Trophoblast cell (in vitro differentiated cells and primary cell): ENCODE data around the gene MXRA8.
"Not testable (repeated sequence)": the region's sequence is repeated elsewhere in the genome, so short reads cannot be mapped to it uniquely, and the experiment has no call there.

Source experiments
- DNase-seq, 2 donors: peaks; one replicate each; pipeline ENCODE4 v3.0.0-alpha.2; 2016
- H2AFZ ChIP-seq: 2 replicates; pipeline ENCODE4 v1.6.1; 2013; ENCODE audit warnings: low read length, moderate library complexity, mild to moderate bottlenecking; ENCODE audit not compliant: insufficient read depth, poor library complexity
- H2AK5ac ChIP-seq: 2 replicates; pipeline ENCODE4 v1.6.1; 2013; ENCODE audit warnings: mild to moderate bottlenecking, low read length
- H2BK120ac ChIP-seq: 2 replicates; pipeline ENCODE4 v1.6.1; 2013; ENCODE audit warnings: low read length, mild to moderate bottlenecking, moderate library complexity; ENCODE audit not compliant: insufficient read depth, poor library complexity
- H2BK12ac ChIP-seq: 2 replicates; pipeline ENCODE4 v1.6.1; 2013; ENCODE audit warnings: mild to moderate bottlenecking, low read length, moderate library complexity
- H2BK5ac ChIP-seq: 2 replicates; pipeline ENCODE4 v1.6.1; 2013; ENCODE audit warnings: low read length, low read depth, moderate library complexity, mild to moderate bottlenecking; ENCODE audit not compliant: poor library complexity
- H3K14ac ChIP-seq: 2 replicates; pipeline ENCODE4 v1.6.1; 2013; ENCODE audit warnings: mild to moderate bottlenecking, low read length
- H3K18ac ChIP-seq: 2 replicates; pipeline ENCODE4 v1.6.1; 2013; ENCODE audit warnings: mild to moderate bottlenecking, low read length
- H3K23ac ChIP-seq: 2 replicates; pipeline ENCODE4 v1.6.1; 2013; ENCODE audit warnings: low read length
- H3K27ac ChIP-seq: 2 replicates; pipeline ENCODE4 v1.5.1; 2013; ENCODE audit warnings: low read depth, mild to moderate bottlenecking, inconsistent platforms, low read length, moderate library complexity
- H3K27me3 ChIP-seq: 2 replicates; pipeline ENCODE4 v1.6.1; 2013; ENCODE audit warnings: inconsistent platforms, mild to moderate bottlenecking, low read length, moderate library complexity; ENCODE audit not compliant: insufficient read depth
- H3K36me3 ChIP-seq, 2 experiments: 1 replicate in 1 of 2; 2 replicates in 1 of 2; pipeline ENCODE4 v1.6.1; 2013; ENCODE audit warnings: low read length in 2 of 2, mild to moderate bottlenecking in 2 of 2, moderate library complexity in 1 of 2; ENCODE audit not compliant: insufficient read depth in 2 of 2, control insufficient read depth in 1 of 2
- H3K4ac ChIP-seq: 2 replicates; pipeline ENCODE4 v1.6.1; 2013; ENCODE audit warnings: low read depth, mild to moderate bottlenecking, low read length, moderate library complexity
- H3K4me1 ChIP-seq, 2 experiments: 1 replicate in 1 of 2; 2 replicates in 1 of 2; pipeline ENCODE4 v1.6.1; 2013; ENCODE audit warnings: low read length in 2 of 2, mild to moderate bottlenecking in 2 of 2, moderate library complexity in 1 of 2; ENCODE audit not compliant: insufficient read depth in 2 of 2, control insufficient read depth in 1 of 2
- H3K4me2 ChIP-seq: 2 replicates; pipeline ENCODE4 v1.6.1; 2013; ENCODE audit warnings: inconsistent platforms, mild to moderate bottlenecking, low read length, moderate library complexity
- H3K4me3 ChIP-seq: 2 replicates; pipeline ENCODE4 v1.5.1; 2013; ENCODE audit warnings: mild to moderate bottlenecking, low read depth, low read length, inconsistent platforms
- H3K79me1 ChIP-seq: one replicate; pipeline ENCODE4 v1.6.1; 2013; ENCODE audit warnings: low read length
- H3K79me2 ChIP-seq: 2 replicates; pipeline ENCODE4 v1.6.1; 2013; ENCODE audit warnings: low read length, mild to moderate bottlenecking; ENCODE audit not compliant: control insufficient read depth, insufficient read depth, poor library complexity
- H3K9ac ChIP-seq: 2 replicates; pipeline ENCODE4 v1.6.1; 2013; ENCODE audit warnings: mild to moderate bottlenecking, low read length
- H3K9me3 ChIP-seq: 2 replicates; pipeline ENCODE4 v1.6.1; 2013; ENCODE audit warnings: low read depth, mild to moderate bottlenecking, control low read depth, inconsistent platforms, low read length; ENCODE audit not compliant: insufficient read depth
- H4K12ac ChIP-seq: 2 replicates; pipeline ENCODE4 v1.6.1; 2013; ENCODE audit warnings: low read depth, mild to moderate bottlenecking, low read length, moderate library complexity
- H4K8ac ChIP-seq: 2 replicates; pipeline ENCODE4 v1.6.1; 2013; ENCODE audit warnings: low read depth, mild to moderate bottlenecking, low read length, moderate library complexity
- H4K91ac ChIP-seq: one replicate; pipeline ENCODE4 v1.6.1; 2013; ENCODE audit warnings: low read depth, mild to moderate bottlenecking, low read length, moderate library complexity
- WGBS: extraction: QIAGEN DNeasy Blood & Tissue Kit; methylation state at CpG from one replicate; pipeline ENCODE4 v1.1.7; 2013; ENCODE audit warnings: missing lambda C conversion rate; ENCODE audit not compliant: insufficient read length, insufficient coverage; ENCODE audit errors: extremely low coverage; 5-methylcytosine and 5-hydroxymethylcytosine counted together

Gene MXRA8

DNA sequence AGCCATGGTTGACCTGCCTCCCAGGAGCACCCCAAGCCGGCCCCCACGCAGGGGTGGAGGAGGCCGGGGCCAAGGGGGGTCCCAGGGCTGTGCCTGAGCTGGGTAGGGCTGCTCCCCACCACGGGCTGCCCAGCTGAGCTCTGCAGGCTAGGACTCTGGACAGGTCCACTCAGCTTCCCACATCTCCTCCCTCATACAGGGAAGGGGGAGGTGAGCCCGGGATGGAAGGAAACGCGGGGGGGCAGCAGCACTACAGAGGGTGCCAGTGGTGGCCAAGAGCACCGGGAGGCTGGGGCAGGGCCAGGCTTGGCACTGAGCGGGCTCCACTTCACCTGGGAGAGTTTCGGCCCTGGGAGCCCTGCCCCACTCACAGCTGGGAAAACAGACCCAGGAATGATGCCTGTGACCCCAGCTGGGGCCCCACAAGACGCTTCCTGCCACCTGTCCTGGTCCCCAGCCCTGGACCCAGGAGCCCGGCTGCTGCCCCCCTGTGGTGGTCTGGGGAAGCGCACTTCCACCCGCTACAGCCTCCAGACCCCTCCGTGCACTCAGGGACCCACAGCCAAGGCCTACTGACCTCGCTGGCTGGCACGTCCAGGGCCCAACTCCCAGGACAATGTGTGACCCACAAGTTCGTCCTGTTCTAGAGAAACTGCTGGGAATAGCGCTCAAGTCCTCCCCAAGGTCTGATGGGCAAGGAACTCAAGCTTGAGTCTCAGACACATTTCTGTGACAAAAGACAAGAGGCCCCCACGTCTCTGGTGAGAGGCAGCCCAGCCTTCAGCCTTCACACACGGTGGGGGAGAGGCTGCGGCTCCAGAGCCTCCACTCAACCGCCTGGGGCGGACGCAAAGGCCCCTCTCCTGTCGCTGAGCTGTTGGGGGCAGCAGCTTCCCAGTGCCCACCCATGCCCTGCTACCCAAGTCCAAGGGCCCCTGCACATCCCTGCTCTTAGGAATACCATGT, 13.7 kb upstream of the MXRA8 start:
- Histone ChIP-seq H4K8ac (no peak overlapping the region), H3K4me3 (no peak overlapping the region), H3K14ac (no peak overlapping the region), H4K91ac (no peak overlapping the region), H2AFZ (no peak overlapping the region), H2BK120ac (no peak overlapping the region), H3K9me3 (peaks cover 5% of the 10 kb centered on the region), H3K79me1 (peaks cover 8% of the 10 kb centered on the region), H3K9ac (no peak overlapping the region), H3K27ac (no peak overlapping the region), H4K12ac (no peak overlapping the region), H2BK12ac (no peak overlapping the region), H3K36me3 (peaks cover 26 to 29% of the 10 kb centered on the region in 2 experiments), H3K23ac (no peak overlapping the region), H2BK5ac (no peak overlapping the region), H3K18ac (no peak overlapping the region), H3K4me2 (no peak overlapping the region), H3K4me1 (peaks cover 11 to 13% of the 10 kb centered on the region in 2 experiments), H3K79me2 (peaks cover 13% of the 10 kb centered on the region), H3K27me3 (no peaks in the 10 kb centered on the region), H3K4ac (no peak overlapping the region), H2AK5ac (no peak overlapping the region)
- no CpG with 5 or more reads among the region's 26 CpGs for WGBS
- peak; percentile 50 to 75 for DNase-seq

DNA sequence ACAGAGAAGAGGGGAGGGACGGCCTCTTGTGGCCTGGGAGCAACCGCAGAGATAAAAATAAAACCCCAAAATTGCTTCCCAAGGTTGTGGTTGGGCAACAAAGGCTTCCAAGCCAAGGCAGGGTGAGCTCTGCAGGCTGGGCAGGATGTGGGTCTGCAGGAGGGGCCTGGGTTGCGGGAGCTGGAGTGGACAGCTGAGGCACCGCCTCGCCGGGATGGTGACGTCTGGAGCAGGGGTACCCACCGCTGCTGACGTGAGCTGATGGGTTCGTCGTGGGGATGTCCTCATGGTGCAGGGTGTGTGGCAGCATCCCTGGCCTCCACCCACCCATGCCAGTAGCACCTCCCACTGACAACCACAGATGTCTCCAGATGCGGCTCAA, 13.0 kb upstream of the MXRA8 start:
- peaks cover 6% of the 10 kb centered on the region for H3K9me3 ChIP-seq
- no peak overlapping the region for H3K4ac ChIP-seq
- no peak overlapping the region for H2AFZ ChIP-seq

DNA sequence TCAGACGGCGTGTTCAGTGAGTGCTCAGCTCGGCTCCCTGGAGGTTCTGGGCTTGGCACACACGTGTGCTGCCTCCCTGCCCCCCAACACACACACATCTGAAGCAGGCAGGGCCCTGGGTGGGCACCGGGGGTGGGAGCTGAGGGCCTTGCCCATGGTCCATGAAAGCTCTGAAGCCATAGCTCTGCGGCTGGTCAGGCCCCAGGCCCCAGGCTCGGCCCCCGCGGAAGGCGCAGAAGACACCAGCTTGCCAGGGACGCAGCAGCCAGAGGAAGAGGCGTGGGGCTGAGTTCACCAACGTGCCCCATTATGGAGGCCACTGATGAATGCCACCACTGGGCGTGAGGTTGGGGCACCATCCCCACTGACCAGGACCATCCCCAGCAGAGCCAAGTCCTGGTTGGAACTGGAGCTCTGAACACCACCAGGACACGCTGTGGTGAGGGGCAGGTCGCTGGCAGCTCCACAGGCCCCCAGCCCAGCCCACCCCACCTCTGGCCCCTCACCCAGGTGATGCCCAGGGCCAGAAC, 12.5 kb upstream of the MXRA8 start:
- H3K4me2 ChIP-seq, result no peak overlapping the region
- WGBS, result no CpG with 5 or more reads among the region's 16 CpGs
- H3K18ac ChIP-seq, result no peak overlapping the region

More for the DNA sequence above, 13.0 kb upstream of the MXRA8 start:
- peaks cover 22 to 26% of the 10 kb centered on the region in 2 experiments for H3K36me3 ChIP-seq
- no peak overlapping the region for H2BK5ac ChIP-seq
- DNase-seq, result no peak
- no peak overlapping the region for H3K23ac ChIP-seq
- WGBS, result no CpG with 5 or more reads among the region's 12 CpGs
- H3K18ac ChIP-seq, result no peak overlapping the region
- no peak overlapping the region for H3K27ac ChIP-seq
- peaks cover 11 to 13% of the 10 kb centered on the region in 2 experiments for H3K4me1 ChIP-seq
- no peak overlapping the region for H4K8ac ChIP-seq
- peak overlapping the region; percentile 10 for H4K12ac ChIP-seq
- H3K27me3 ChIP-seq, result no peaks in the 10 kb centered on the region
- peaks cover 13% of the 10 kb centered on the region for H3K79me2 ChIP-seq
- H3K79me1 ChIP-seq, result peaks cover 8% of the 10 kb centered on the region
- H2BK120ac ChIP-seq, result no peak overlapping the region
- H2BK12ac ChIP-seq, result no peak overlapping the region
- no peak overlapping the region for H3K4me2 ChIP-seq
- no peak overlapping the region for H4K91ac ChIP-seq
- no peak overlapping the region for H3K4me3 ChIP-seq
- no peak overlapping the region for H3K9ac ChIP-seq
- H2AK5ac ChIP-seq, result no peak overlapping the region
- H3K14ac ChIP-seq, result no peak overlapping the region

GRCh38 chr1:1370094-1370493, 11.7 kb upstream of the MXRA8 start:
- not testable (repeated sequence) for H3K18ac ChIP-seq, H4K12ac ChIP-seq, H4K8ac ChIP-seq, H3K79me1 ChIP-seq, H3K27ac ChIP-seq, H3K4me3 ChIP-seq, H3K9ac ChIP-seq, H3K4me2 ChIP-seq, H4K91ac ChIP-seq, H3K27me3 ChIP-seq, H3K23ac ChIP-seq, H3K4ac ChIP-seq, H2BK5ac ChIP-seq, DNase-seq, H2BK120ac ChIP-seq, H2AFZ ChIP-seq, H2AK5ac ChIP-seq, H3K4me1 ChIP-seq, H2BK12ac ChIP-seq, H3K14ac ChIP-seq
- Histone ChIP-seq H3K36me3 (peaks cover 21 to 22% of the 10 kb centered on the region in 2 experiments), H3K9me3 (peaks cover 10% of the 10 kb centered on the region), H3K79me2 (peaks cover 13% of the 10 kb centered on the region)
- WGBS, result no CpG with 5 or more reads among the region's 14 CpGs

More for the DNA sequence above, 12.5 kb upstream of the MXRA8 start:
- H2AK5ac ChIP-seq, result no peak overlapping the region
- H3K9ac ChIP-seq, result no peak overlapping the region
- H3K4me3 ChIP-seq, result no peak overlapping the region
- no peak overlapping the region for H2BK5ac ChIP-seq
- H2BK12ac ChIP-seq, result no peak overlapping the region
- H2AFZ ChIP-seq, result no peak overlapping the region
- H2BK120ac ChIP-seq, result no peak overlapping the region
- peaks cover 6% of the 10 kb centered on the region for H3K79me1 ChIP-seq
- no peak overlapping the region for H3K4ac ChIP-seq
- H4K12ac ChIP-seq, result no peak overlapping the region
- no peaks in the 10 kb centered on the region for H3K27me3 ChIP-seq
- no peak for DNase-seq
- no peak overlapping the region for H4K91ac ChIP-seq
- H3K14ac ChIP-seq, result no peak overlapping the region
- H3K27ac ChIP-seq, result no peak overlapping the region
- H3K23ac ChIP-seq, result no peak overlapping the region
- H4K8ac ChIP-seq, result no peak overlapping the region
- H3K9me3 ChIP-seq, result peaks cover 8% of the 10 kb centered on the region
- peaks cover 21 to 22% of the 10 kb centered on the region in 2 experiments for H3K36me3 ChIP-seq
- H3K4me1 ChIP-seq, result peaks cover 8 to 9% of the 10 kb centered on the region in 2 experiments
- H3K79me2 ChIP-seq, result peaks cover 13% of the 10 kb centered on the region
